NCI-H2029 treated with DMSO at 0.1 percent for 48 hours (cell line): ENCODE measurements around the gene GPX5.

Experiments used
- DNase-seq: peaks from one replicate; lab custom pipeline; 2025; lab: John Stamatoyannopoulos, UW

The GPX5 gene

GRCh38 chr6:28558629-28559028, 32.9 kb downstream of the GPX5 start:
- DNase-seq: no peak

GRCh38 chr6:28563430-28564095, 37.9 kb downstream of the GPX5 start:
- DNase-seq: no peak

- no peak for DNase-seq
Observed at GRCh38 chr6:28565823-28566526, 40.3 kb downstream of the GPX5 start.

GRCh38 chr6:28566527-28567252, 41.0 kb downstream of the GPX5 start:
- no peak for DNase-seq

- no peak for DNase-seq
Observed at GRCh38 chr6:28567506-28567905, 41.8 kb downstream of the GPX5 start.

GRCh38 chr6:28568515-28569108, 42.9 kb downstream of the GPX5 start:
- no peak for DNase-seq

- DNase-seq: no peak
Observed at GRCh38 chr6:28569748-28570147, 44.1 kb downstream of the GPX5 start.

GRCh38 chr6:28580475-28580874, 54.8 kb downstream of the GPX5 start:
- DNase-seq: no peak

GRCh38 chr6:28583463-28583862, 57.8 kb downstream of the GPX5 start:
- DNase-seq: no peak
